GM18526 (cell line): Measurements from ENCODE around the gene ZNF273.

ENCODE experiments used
- POLR2A ChIP-seq: IDR thresholded peaks from 3 replicates; pipeline ENCODE4 v1.6.1; 2011; ENCODE audit not compliant: insufficient read length; ENCODE audit errors: extremely low read depth

ZNF273 gene

DNA sequence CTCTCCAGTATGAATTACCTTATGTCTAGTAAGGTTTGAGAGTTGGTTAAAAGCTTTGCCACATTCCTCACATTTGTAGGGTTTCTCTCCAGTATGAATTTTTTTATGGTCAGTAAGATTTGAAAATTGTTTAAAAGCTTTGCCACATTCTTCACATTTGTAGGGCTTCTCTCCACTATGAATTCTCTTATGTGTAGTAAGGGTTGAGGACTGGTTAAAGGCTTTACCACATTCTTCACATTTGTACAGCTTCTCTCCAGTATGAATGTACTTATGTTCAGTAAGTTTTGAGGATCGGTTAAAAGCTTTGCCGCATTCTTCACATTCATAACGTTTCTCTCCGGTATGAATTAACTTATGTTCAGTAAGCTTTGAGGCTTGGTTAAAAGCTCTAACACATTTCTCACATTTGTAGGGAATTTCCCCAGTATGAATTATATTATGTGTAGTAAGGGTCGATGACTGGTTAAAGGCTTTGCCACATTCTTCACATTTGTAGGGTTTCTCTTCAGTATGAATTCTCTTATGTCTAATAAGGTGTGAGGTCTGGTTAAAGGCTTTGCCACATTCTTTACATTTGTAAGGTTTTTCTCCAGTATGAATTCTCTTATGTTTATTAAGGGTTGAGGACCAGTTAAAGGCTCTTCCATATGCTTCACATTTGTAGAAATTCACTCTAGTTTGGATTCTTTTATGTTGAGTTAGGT, 75.6 kb downstream of the ZNF273 start:
- TF ChIP-seq POLR2A: no peak
